Ishikawa (cell line): Measurements from ENCODE around the gene PARD3B.

ENCODE experiments used
- FOXM1 ChIP-seq: IDR thresholded peaks from 2 replicates; pipeline ENCODE4 v1.6.1; 2012; ENCODE audit warnings: low read depth, borderline replicate concordance
- TAF1 ChIP-seq: IDR thresholded peaks from 2 replicates; pipeline ENCODE4 v1.6.1; 2012; ENCODE audit warnings: low read depth, mild to moderate bottlenecking
- YY1 ChIP-seq: IDR thresholded peaks from 2 replicates; pipeline ENCODE4 v1.6.1; 2012; ENCODE audit warnings: low read depth
- ZBTB7A ChIP-seq: IDR thresholded peaks from 2 replicates; pipeline ENCODE4 v1.6.1; 2012; ENCODE audit warnings: low read depth
- TF ChIP-seq, protein P1 (sequence below): IDR thresholded peaks from 2 replicates; pipeline ENCODE4 v1.6.1; 2012; ENCODE audit warnings: low read depth, mild to moderate bottlenecking

- TF ChIP-seq YY1 (no peak), ZBTB7A (no peak), TAF1 (no peak), FOXM1 (no peak)
- TF ChIP-seq, protein P1, sequence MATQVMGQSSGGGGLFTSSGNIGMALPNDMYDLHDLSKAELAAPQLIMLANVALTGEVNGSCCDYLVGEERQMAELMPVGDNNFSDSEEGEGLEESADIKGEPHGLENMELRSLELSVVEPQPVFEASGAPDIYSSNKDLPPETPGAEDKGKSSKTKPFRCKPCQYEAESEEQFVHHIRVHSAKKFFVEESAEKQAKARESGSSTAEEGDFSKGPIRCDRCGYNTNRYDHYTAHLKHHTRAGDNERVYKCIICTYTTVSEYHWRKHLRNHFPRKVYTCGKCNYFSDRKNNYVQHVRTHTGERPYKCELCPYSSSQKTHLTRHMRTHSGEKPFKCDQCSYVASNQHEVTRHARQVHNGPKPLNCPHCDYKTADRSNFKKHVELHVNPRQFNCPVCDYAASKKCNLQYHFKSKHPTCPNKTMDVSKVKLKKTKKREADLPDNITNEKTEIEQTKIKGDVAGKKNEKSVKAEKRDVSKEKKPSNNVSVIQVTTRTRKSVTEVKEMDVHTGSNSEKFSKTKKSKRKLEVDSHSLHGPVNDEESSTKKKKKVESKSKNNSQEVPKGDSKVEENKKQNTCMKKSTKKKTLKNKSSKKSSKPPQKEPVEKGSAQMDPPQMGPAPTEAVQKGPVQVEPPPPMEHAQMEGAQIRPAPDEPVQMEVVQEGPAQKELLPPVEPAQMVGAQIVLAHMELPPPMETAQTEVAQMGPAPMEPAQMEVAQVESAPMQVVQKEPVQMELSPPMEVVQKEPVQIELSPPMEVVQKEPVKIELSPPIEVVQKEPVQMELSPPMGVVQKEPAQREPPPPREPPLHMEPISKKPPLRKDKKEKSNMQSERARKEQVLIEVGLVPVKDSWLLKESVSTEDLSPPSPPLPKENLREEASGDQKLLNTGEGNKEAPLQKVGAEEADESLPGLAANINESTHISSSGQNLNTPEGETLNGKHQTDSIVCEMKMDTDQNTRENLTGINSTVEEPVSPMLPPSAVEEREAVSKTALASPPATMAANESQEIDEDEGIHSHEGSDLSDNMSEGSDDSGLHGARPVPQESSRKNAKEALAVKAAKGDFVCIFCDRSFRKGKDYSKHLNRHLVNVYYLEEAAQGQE = no peak
These were observed 528.3 kb downstream of the PARD3B start for GRCh38 chr2:205073433-205074020.
